HL-60 (cell line): ENCODE data around the gene KCNA4.

Experiments used
- DNase-seq, 2 experiments: peaks; one replicate each; pipeline ENCODE4 v3.0.0-alpha.2; 2010 to 2020; ENCODE audit warnings: low read depth in 1 of 2, low spot score in 1 of 2
- H3K27ac ChIP-seq: fragments of 250-450 bp; sonication (Bioruptor Pico); replicated peaks from 2 replicates; pipeline ENCODE4 v1.5.1; 2020; ENCODE audit warnings: mild to moderate bottlenecking, moderate library complexity
- H3K27me3 ChIP-seq: fragments of 250-450 bp; sonication (Bioruptor Pico); 2 replicates; pipeline ENCODE4 v1.5.1; 2021; ENCODE audit warnings: mild to moderate bottlenecking, moderate library complexity; ENCODE audit not compliant: insufficient read depth, poor library complexity, severe bottlenecking
- H3K4me3 ChIP-seq: replicated peaks from 2 replicates; pipeline ENCODE4 v1.5.1; 2011; ENCODE audit warnings: mild to moderate bottlenecking, control low read depth, low read length; ENCODE audit not compliant: insufficient read depth
- CTCF ChIP-seq: IDR thresholded peaks from one replicate; pipeline ENCODE4 v1.5.1; 2011; ENCODE audit warnings: low read length, control low read depth, inconsistent platforms; ENCODE audit not compliant: insufficient read depth
- GABPA ChIP-seq: IDR thresholded peaks from 2 replicates; pipeline ENCODE4 v1.6.1; 2012; ENCODE audit warnings: low read depth
- POLR2AphosphoS5 ChIP-seq: IDR thresholded peaks from 2 replicates; pipeline ENCODE4 v1.6.1; 2012; ENCODE audit warnings: low read depth
- SPI1 ChIP-seq: IDR thresholded peaks from 2 replicates; pipeline ENCODE4 v1.6.1; 2012; ENCODE audit warnings: low read depth, mild to moderate bottlenecking, borderline replicate concordance
- TF ChIP-seq, protein P1 (sequence below): IDR thresholded peaks from 2 replicates; pipeline ENCODE4 v1.6.1; 2012; ENCODE audit warnings: low read depth; ENCODE audit not compliant: insufficient replicate concordance

KCNA4 gene

DNA sequence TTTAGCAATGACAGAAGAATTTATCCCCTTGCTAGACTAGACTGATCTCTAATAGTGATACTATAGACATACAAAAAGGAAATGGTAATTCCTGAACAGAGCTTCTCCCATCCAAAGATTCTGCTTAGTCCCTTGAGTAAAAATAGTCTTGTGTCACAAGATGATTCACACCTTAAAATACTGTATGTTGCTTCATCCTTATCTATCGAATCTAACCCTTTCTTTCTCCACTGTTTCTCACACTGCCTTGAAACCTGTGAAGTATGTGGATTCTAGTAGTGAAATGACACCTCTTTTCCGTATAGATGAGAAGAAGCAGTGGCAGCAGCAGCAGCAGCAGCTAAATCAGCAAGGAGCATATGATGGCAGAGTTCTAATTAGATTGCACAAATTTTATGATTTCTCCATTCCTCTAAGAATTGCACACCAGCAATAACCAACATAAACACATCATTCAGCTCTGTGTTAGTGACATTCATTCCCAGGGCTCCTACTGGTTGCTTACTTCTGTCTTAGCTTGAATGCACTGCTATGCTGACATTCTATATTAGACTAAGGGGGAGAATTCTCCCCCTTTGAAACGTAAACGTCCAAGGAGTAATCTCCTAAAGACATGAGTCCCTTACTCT lies 14.6 kb downstream of the KCNA4 start:
- no peak for DNase-seq
- Histone ChIP-seq H3K4me3 (no peak overlapping the region), H3K27ac (no peak overlapping the region), H3K27me3 (no peaks in the 10 kb centered on the region)
- no peak for TF ChIP-seq SPI1
- TF ChIP-seq CTCF: no peak
- TF ChIP-seq, protein P1, sequence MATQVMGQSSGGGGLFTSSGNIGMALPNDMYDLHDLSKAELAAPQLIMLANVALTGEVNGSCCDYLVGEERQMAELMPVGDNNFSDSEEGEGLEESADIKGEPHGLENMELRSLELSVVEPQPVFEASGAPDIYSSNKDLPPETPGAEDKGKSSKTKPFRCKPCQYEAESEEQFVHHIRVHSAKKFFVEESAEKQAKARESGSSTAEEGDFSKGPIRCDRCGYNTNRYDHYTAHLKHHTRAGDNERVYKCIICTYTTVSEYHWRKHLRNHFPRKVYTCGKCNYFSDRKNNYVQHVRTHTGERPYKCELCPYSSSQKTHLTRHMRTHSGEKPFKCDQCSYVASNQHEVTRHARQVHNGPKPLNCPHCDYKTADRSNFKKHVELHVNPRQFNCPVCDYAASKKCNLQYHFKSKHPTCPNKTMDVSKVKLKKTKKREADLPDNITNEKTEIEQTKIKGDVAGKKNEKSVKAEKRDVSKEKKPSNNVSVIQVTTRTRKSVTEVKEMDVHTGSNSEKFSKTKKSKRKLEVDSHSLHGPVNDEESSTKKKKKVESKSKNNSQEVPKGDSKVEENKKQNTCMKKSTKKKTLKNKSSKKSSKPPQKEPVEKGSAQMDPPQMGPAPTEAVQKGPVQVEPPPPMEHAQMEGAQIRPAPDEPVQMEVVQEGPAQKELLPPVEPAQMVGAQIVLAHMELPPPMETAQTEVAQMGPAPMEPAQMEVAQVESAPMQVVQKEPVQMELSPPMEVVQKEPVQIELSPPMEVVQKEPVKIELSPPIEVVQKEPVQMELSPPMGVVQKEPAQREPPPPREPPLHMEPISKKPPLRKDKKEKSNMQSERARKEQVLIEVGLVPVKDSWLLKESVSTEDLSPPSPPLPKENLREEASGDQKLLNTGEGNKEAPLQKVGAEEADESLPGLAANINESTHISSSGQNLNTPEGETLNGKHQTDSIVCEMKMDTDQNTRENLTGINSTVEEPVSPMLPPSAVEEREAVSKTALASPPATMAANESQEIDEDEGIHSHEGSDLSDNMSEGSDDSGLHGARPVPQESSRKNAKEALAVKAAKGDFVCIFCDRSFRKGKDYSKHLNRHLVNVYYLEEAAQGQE: no peak
- TF ChIP-seq GABPA: no peak
- no peak for TF ChIP-seq POLR2AphosphoS5

GRCh38 chr11:30000986-30001750 lies 15.7 kb downstream of the KCNA4 start:
- TF ChIP-seq, protein P1: no peak
- no peak for TF ChIP-seq POLR2AphosphoS5
- TF ChIP-seq GABPA: no peak
- TF ChIP-seq CTCF: no peak
- no peak for TF ChIP-seq SPI1
- Histone ChIP-seq H3K27ac (no peak overlapping the region), H3K27me3 (no peaks in the 10 kb centered on the region), H3K4me3 (no peak overlapping the region)
- DNase-seq: no peak

- TF ChIP-seq GABPA (no peak), CTCF (no peak), SPI1 (no peak)
- no peak overlapping the region for H3K4me3 ChIP-seq
- no peak for DNase-seq
- H3K27ac ChIP-seq: no peak overlapping the region
- H3K27me3 ChIP-seq: no peaks in the 10 kb centered on the region
Observed at GRCh38 chr11:29996016-29996415, 20.8 kb downstream of the KCNA4 start.
